ENCODE results near the gene PPA2. TPM values are rescaled to one million over a fixed set of nuclear protein-coding genes. Genes with fewer than 3 reads are reported as not detected.
A peak's percentile ranks its signal among the peaks of the same experiment; 100 is the strongest.
"Not testable (repeated sequence)": the region's sequence is repeated elsewhere in the genome, so short reads cannot be mapped to it uniquely, and the experiment has no call there.

PPA2 gene
- total RNA-seq, 4 donors from 2014 or later = 34.0 to 72.0 (median 47.3) TPM

DNA sequence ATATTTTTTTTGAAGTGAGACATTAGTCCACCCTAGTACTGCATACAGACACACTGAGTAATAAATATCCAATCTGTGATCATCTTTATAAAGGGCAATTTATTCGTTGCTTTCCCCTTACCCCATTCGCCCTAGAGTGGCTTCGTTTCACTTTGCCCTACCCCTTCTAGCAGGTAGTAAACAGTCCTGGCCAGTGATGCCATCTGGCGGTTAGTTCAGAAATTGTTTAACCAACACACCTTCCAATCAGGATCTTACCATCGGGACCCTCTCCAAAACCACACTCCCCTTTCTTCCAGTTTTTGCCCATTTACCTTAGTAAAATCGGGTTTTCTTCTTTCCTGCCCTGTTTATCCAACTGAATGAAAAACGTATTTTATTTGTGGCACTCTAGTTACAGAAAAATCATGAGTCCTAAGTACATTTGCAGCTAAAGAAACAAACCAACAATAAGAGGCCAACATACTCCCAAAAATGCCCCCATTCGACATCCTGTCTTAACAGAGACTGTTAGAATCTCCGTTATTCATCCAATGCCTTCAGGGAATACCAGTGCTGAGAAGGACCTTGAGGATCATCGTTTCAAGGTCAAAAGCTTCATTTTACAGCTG lies 2.2 kb downstream of the PPA2 start:
- peak overlapping the region; percentile 98 to 99 (median 98) for H3K27ac ChIP-seq
- TF ChIP-seq POLR2A (IDR thresholded peaks at IDR 0.05) = no peak
- peak; percentile 57 to 78 (median 64) for TF ChIP-seq CTCF (IDR thresholded peaks at IDR 0.05 in 4 of 5, conservative IDR thresholded peaks at IDR 0.05 in 1 of 5)
- H3K9me3 ChIP-seq = no peaks in the 10 kb centered on the region
- H3K36me3 ChIP-seq = no peaks in the 10 kb centered on the region
- peaks cover 20 to 29% of the 10 kb centered on the region in 2 donors for H3K4me1 ChIP-seq
- ATAC-seq = peak; percentile 41 to 63
- no peaks in the 10 kb centered on the region for H3K27me3 ChIP-seq
- intact Hi-C loops (cut with DNase I; ENCODE audit: low total_unique reads) = loop anchor here (1.0 to 5.0 kb wide), 3 partner anchors 325 to 979 kb away; partner anchors contain the start of genes CXXC4 and TET2
- in situ Hi-C loops (cut with MboI; ENCODE audit: low sequenced_read_pairs in 4 of 4) = loop anchor here in 3 of 4 donors (5.0 kb wide), 2 partner anchors 324 to 329 kb away; partner anchors contain the start of gene TET2 (in 1 of the 3)
- peak overlapping the region; percentile 24 to 96 (median 62) for H3K4me3 ChIP-seq
- peak; percentile 48 to 62 for DNase-seq

DNA sequence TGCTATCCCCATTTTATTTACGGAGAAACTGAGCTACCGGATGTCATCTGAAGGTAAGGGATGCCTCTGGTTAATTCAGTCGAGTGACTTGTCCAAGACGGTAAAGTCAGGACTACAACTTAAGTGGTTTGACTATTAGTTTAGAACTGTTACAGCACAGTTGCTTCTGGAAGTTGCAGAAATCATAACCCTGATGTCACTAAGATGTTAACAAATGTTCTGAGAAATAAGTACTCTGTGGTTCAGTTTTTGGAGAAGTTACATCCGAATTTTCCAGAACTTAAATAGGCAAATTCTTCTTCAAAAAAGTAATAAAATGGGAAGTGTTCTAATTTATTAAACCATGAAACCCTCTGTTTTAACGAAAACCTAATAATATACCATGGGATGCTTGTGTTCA lies 3.1 kb downstream of the PPA2 start:
- ATAC-seq = no peak
- Histone ChIP-seq H3K9me3 (no peaks in the 10 kb centered on the region), H3K36me3 (no peaks in the 10 kb centered on the region), H3K4me3 (no peak overlapping the region), H3K27ac (no peak overlapping the region), H3K4me1 (peaks cover 20 to 29% of the 10 kb centered on the region in 2 donors), H3K27me3 (no peaks in the 10 kb centered on the region)
- intact Hi-C loops (cut with DNase I; ENCODE audit: low total_unique reads) (loop anchor here (1.0 to 5.0 kb wide), 2 partner anchors 329 to 978 kb away; partner anchors contain the start of gene CXXC4), in situ Hi-C loops (cut with MboI; ENCODE audit: low sequenced_read_pairs in 4 of 4) (loop anchor here in 3 of 4 donors (5.0 kb wide), 2 partner anchors 323 to 328 kb away; partner anchors contain the start of gene TET2 (in 1 of the 3))
- no peak for DNase-seq
- TF ChIP-seq CTCF (IDR thresholded peaks at IDR 0.05 in 4 of 5, conservative IDR thresholded peaks at IDR 0.05 in 1 of 5) = no peak
- TF ChIP-seq POLR2A (IDR thresholded peaks at IDR 0.05) = no peak

DNA sequence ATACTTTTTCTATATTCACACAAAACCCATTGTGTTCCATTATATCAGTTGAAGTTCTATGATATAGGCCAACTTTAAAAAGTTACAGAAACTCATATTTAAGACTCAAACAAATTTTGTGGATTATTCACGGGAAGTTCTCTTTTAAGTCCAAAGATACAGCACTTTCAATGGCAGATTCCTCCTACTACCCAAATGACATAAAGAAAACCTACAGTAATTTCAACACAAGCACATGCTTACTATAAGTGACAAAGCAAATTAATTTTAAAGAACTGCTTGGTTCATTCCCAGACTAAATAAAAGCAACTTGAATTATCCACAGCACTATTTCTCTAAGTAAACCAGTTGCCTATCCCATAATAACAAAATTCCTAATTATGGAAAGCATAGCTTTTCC lies 4.1 kb downstream of the PPA2 start:
- Histone ChIP-seq H3K4me1 (peaks cover 20 to 29% of the 10 kb centered on the region in 2 donors), H3K36me3 (no peaks in the 10 kb centered on the region), H3K27ac (no peak overlapping the region), H3K9me3 (no peaks in the 10 kb centered on the region), H3K27me3 (no peaks in the 10 kb centered on the region), H3K4me3 (no peak overlapping the region)
- no peak for DNase-seq
- TF ChIP-seq POLR2A (IDR thresholded peaks at IDR 0.05) (no peak), CTCF (IDR thresholded peaks at IDR 0.05 in 4 of 5, conservative IDR thresholded peaks at IDR 0.05 in 1 of 5) (no peak)
- intact Hi-C loops (cut with DNase I; ENCODE audit: low total_unique reads) = loop anchor here (5.0 kb wide), 1 partner anchor 977 kb away; the partner anchor contains the start of gene CXXC4
- ATAC-seq = no peak
- in situ Hi-C loops (cut with MboI; ENCODE audit: low sequenced_read_pairs in 4 of 4) = loop anchor here (5.0 to 10.0 kb wide), 3 partner anchors 322 to 335 kb away; partner anchors contain the start of gene TET2 (in 1 of the 4)

DNA sequence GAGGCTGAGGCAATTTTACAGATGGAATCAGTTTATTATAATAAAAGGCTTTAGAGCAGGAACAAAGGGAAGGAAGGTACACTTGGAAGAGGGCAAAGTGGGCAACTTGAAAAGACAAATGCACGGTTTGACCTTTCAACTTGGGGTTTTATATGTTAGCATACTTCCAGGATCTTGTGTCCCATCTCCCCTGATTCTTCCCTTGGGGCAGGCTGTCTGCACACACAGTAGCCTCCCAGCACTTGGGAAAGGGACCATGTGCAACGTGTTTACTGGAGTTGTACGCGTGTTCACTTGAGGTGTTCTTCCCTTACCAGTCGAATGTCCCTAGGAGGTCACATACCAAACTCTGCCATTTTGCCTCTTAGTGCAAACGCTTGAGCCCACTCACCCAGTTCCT lies 7.3 kb downstream of the PPA2 start:
- Histone ChIP-seq H3K27me3 (no peaks in the 10 kb centered on the region), H3K4me1 (peaks cover 9 to 16% of the 10 kb centered on the region in 2 donors), H3K4me3 (no peak overlapping the region), H3K9me3 (no peaks in the 10 kb centered on the region), H3K36me3 (no peaks in the 10 kb centered on the region), H3K27ac (no peak overlapping the region)
- no peak for ATAC-seq
- DNase-seq = no peak
- TF ChIP-seq CTCF (IDR thresholded peaks at IDR 0.05 in 4 of 5, conservative IDR thresholded peaks at IDR 0.05 in 1 of 5) (no peak), POLR2A (IDR thresholded peaks at IDR 0.05) (no peak)
- in situ Hi-C loops (cut with MboI; ENCODE audit: low sequenced_read_pairs in 4 of 4) = loop anchor here in 1 of 4 donors (10.0 kb wide), 1 partner anchor 332 kb away; no protein-coding TSS in a partner anchor
- intact Hi-C loops (cut with DNase I; ENCODE audit: low total_unique reads) = no loop called here

DNA sequence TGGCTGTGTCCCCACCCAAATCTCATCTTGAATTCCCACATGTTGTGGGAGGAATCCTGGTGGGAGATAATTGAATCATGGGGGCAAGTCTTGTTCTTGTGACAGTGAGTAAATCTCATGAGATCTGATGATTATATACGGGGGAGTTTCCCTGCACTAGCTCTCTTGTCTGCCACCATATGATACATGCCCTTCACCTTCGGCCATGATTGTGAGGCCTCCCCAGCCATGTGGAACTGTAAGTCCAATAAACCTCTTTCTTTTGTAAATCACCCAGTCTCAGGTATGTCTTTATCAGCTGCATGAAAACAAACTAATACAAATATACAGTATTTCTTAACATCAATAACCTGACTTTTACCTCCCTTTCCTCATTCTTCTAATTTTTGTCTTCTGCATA lies 9.3 kb downstream of the PPA2 start:
- H3K27me3 ChIP-seq; H3K27ac ChIP-seq; ATAC-seq; H3K4me3 ChIP-seq; DNase-seq; intact Hi-C loops (cut with DNase I; ENCODE audit: low total_unique reads); H3K36me3 ChIP-seq; H3K9me3 ChIP-seq; H3K4me1 ChIP-seq: not testable (repeated sequence)
- in situ Hi-C loops (cut with MboI; ENCODE audit: low sequenced_read_pairs in 4 of 4) = loop anchor here in 1 of 4 donors (10.0 kb wide), 1 partner anchor 330 kb away; no protein-coding TSS in a partner anchor
